Measurements from ENCODE around the gene ENPP3. TPM values are rescaled to one million over a fixed set of nuclear protein-coding genes. Genes with fewer than 3 reads are reported as not detected.

The ENPP3 gene
- total RNA-seq, 2 donors from 2014 or later, result 2.2 to 25.0 TPM

DNA sequence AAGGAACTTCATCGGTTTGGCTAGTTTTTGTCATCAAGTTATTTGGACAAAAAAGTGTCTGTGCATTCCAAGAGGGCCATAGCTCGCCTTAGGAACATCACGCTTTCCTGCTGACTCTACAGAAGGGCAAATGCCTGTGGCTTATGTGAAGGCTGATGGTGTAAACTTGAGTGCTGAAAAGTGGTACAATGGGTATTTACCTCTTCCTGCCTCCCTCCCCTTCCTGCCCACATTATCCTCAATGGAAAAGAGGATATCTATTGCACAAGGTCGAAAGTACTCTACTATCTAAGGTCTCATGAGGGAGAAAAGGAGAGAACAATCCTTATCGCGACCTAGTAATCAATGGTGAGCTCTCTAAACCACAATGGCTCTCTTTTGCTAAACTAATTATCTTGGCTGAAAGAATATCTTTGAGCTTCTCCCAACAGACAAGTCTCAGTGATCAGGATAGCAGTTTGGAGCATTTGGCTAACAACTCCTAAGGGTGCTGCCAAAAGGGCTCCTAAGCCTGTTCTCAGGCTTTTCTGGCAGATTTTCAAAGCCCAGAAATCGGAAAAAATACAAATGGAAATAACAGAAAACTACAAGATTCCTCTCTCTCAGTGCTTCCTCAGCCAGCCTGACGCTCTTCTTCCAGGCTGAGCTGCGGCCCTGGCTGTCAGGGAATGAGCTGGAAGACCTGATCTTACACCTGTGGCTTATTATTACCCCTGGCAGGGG, 128.1 kb downstream of the ENPP3 start:
- H3K9me3 ChIP-seq, result no peaks in the 10 kb centered on the region
- 80% methylated on average over 9 of the region's 9 CpGs for WGBS
- intact Hi-C loops (cut with DNase I), result no loop called here
- no peaks in the 10 kb centered on the region for H3K4me1 ChIP-seq (replicated peaks)
- TF ChIP-seq POLR2AphosphoS5 (IDR thresholded peaks at IDR 0.05), result no peak
- no peak overlapping the region for H3K4me3 ChIP-seq
- H3K36me3 ChIP-seq, result no peaks in the 10 kb centered on the region
- no peaks in the 10 kb centered on the region for H3K27me3 ChIP-seq (replicated peaks; ENCODE audit: insufficient read depth)
- no peak overlapping the region for H3K27ac ChIP-seq
- no peak for DNase-seq (ENCODE audit: low spot score)

GRCh38 chr6:131765804-131766135, 128.7 kb downstream of the ENPP3 start:
- H3K9me3 ChIP-seq, result no peaks in the 10 kb centered on the region
- no peak overlapping the region for H3K27ac ChIP-seq
- no peaks in the 10 kb centered on the region for H3K4me1 ChIP-seq (replicated peaks)
- no peak overlapping the region for H3K4me3 ChIP-seq
- no peaks in the 10 kb centered on the region for H3K36me3 ChIP-seq
- 78% methylated on average over 4 of the region's 4 CpGs for WGBS
- intact Hi-C loops (cut with DNase I), result no loop called here
- no peak for DNase-seq (ENCODE audit: low spot score)
- no peaks in the 10 kb centered on the region for H3K27me3 ChIP-seq (replicated peaks; ENCODE audit: insufficient read depth)
- TF ChIP-seq CTCF (IDR thresholded peaks at IDR 0.05) (no peak), POLR2AphosphoS5 (IDR thresholded peaks at IDR 0.05) (no peak), POLR2A (IDR thresholded peaks at IDR 0.05) (no peak)

GRCh38 chr6:131766631-131767030, 129.5 kb downstream of the ENPP3 start:
- no peak for DNase-seq (ENCODE audit: low spot score)
- no peak for TF ChIP-seq POLR2AphosphoS5 (IDR thresholded peaks at IDR 0.05)
- no peak for TF ChIP-seq CTCF (IDR thresholded peaks at IDR 0.05)
- TF ChIP-seq POLR2A (IDR thresholded peaks at IDR 0.05), result no peak
- Histone ChIP-seq H3K27me3 (replicated peaks; ENCODE audit: insufficient read depth) (no peaks in the 10 kb centered on the region), H3K4me1 (replicated peaks) (no peaks in the 10 kb centered on the region), H3K9me3 (no peaks in the 10 kb centered on the region), H3K4me3 (no peak overlapping the region), H3K36me3 (no peaks in the 10 kb centered on the region), H3K27ac (no peak overlapping the region)
- 51% methylated on average over 2 of the region's 2 CpGs for WGBS
- intact Hi-C loops (cut with DNase I), result no loop called here

DNA sequence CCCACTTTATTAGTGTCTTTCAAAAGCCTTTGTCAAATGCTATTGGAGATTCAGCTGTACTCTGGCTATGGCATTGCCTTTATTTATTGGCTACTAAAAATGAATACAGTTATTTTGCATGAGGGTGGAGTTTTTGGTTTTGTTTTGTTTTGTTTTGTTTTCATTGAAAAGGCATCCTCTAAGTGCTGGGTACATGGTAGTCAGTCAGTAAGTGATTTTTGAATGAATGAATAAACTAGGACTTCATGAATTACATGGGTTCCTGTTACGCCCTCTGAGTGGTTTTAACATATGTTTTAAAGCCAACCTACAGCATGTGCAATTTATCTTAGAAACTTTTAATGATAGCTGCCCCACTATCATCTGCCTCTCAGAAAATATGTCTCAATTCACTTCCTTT, 131.9 kb downstream of the ENPP3 start:
- DNase-seq (ENCODE audit: low spot score), result no peak
- H3K27ac ChIP-seq, result no peak overlapping the region
- no peaks in the 10 kb centered on the region for H3K9me3 ChIP-seq
- no peaks in the 10 kb centered on the region for H3K4me1 ChIP-seq (replicated peaks)
- H3K27me3 ChIP-seq (replicated peaks; ENCODE audit: insufficient read depth), result no peaks in the 10 kb centered on the region
- 96% methylated on average over 1 of the region's 1 CpG for WGBS
- H3K4me3 ChIP-seq, result no peak overlapping the region
- intact Hi-C loops (cut with DNase I), result no loop called here
- no peaks in the 10 kb centered on the region for H3K36me3 ChIP-seq
- TF ChIP-seq POLR2A (IDR thresholded peaks at IDR 0.05) (no peak), POLR2AphosphoS5 (IDR thresholded peaks at IDR 0.05) (no peak), CTCF (IDR thresholded peaks at IDR 0.05) (no peak)

DNA sequence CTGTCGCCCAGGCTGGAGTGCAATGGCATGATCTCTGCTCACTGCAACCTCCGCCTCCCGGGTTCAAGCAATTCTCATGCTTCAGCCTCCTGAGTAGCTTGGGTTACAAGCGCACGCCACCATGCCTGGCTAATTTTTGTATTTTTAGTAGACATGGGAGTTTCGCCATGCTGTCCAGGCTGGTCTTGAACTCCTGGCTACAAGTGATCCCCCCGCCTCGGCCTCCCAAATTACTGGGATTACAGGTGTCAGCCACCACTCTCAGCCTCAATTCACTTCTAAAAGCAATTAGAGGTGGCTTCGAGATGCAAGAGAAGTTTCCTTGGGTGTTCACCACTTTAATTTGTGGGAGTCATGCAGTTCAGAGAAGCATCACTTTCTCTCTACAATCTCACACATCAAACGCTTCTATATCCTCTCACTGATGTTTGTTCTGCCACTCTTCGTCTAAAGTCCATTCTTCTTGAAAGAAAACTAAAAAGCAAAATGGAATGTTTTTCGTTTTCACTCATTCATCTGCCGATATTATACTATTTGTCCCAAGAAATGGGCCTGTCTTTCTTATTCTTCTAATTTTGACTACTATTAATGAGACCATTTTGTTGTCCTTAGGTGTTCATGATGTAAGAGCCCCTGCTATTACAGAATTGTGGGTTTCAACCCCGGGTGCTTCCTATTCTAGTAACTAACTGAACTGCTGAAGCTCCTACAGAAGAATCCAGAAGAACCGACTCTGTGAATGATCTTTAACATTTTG, 132.5 kb downstream of the ENPP3 start:
- Histone ChIP-seq H3K36me3 (no peaks in the 10 kb centered on the region), H3K4me3 (no peak overlapping the region), H3K4me1 (replicated peaks) (no peaks in the 10 kb centered on the region), H3K27me3 (replicated peaks; ENCODE audit: insufficient read depth) (no peaks in the 10 kb centered on the region), H3K27ac (no peak overlapping the region), H3K9me3 (no peaks in the 10 kb centered on the region)
- no peak for DNase-seq (ENCODE audit: low spot score)
- 94% methylated on average over 15 of the region's 15 CpGs for WGBS
- TF ChIP-seq POLR2AphosphoS5 (IDR thresholded peaks at IDR 0.05) (no peak), CTCF (IDR thresholded peaks at IDR 0.05) (no peak), POLR2A (IDR thresholded peaks at IDR 0.05) (no peak)
- intact Hi-C loops (cut with DNase I), result no loop called here
